SKM-1 treated with dmso at 0.1 percent for 144 hours (cell line): ENCODE results near the gene CCL20.
"Not testable (repeated sequence)": the region's sequence is repeated elsewhere in the genome, so short reads cannot be mapped to it uniquely, and the experiment has no call there.

Experiments used
- DNase-seq: peaks from one replicate; lab custom pipeline; 2025; ENCODE audit not compliant: unreplicated experiment; lab: John Stamatoyannopoulos, UW

CCL20 gene

GRCh38 chr2:227813562-227814353 lies at the start of gene CCL20:
TSS of gene CCL20 (plus strand) at chr2:227813842. CDS start at chr2:227813912, 70 bp downstream.
- DNase-seq: no peak

DNA sequence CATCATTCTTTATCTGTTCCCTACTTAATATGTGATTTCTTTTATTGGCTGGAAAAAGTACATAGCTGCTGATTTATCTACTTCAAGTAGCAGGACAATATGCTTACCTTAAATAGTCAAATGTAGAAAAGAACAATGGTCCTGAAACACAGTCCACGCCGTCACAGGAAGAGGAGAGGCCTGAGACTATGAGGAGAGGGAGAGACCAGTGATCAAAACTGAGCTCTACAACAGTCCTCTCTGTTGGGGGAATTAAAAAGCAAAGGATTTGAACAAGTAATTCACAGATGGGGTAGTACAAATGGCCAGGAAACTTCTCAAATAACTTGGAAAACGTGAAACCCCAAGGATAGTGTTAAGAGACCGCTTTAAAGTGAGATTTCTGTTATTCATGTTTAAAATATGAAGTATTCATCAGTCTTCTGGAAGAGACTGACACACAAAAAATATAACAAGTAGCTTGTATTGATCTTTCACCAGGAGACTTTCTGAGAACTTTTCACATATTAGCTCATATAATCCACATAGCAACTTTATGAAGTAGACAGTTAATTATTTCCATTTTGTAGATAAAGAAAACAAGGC lies 47.8 kb upstream of the CCL20 start:
- DNase-seq: no peak

- DNase-seq: peak; percentile 50
Observed at GRCh38 chr2:227766373-227766883, 47.2 kb upstream of the CCL20 start.

DNA sequence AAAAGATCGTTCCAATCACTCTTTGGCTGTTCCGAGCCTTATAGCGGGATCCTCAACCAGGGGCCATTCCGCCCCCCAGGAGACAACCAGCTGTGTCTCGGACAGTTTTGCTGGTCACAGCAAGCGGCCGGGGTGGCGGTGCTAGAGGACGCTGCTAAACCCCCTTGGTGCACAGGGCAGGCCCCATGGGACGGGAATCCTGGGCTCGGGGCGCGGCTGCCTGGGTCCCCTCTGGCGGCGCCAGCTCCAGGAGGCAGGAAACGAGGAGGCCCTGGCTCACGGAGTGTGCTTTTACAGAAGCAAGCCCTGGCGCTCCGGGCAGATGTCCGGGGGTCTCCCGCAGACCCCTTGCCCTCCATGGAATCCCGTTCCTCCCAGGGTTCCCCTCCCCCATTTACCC lies 45.8 kb upstream of the CCL20 start:
- no peak for DNase-seq

- DNase-seq: no peak
Observed at GRCh38 chr2:227772197-227772661, 41.4 kb upstream of the CCL20 start.

DNA sequence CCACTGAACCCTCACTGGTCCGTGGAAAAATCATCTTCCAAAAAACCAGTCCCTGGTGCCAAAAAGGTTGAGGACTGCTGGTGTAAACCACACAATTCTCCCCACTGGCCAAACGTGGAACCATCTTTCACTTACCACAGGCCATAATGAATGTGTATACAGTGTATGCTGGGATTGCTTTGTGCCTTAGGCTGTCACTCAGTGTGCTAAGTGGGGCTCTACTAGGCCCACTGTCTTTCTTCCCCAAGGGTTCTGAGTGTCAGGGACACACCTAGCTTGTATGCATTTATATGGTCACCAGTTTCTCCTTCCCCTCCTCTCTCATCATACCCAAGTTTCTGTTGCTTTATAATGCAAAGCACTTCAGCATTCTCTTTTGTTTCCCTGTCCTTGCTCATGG lies 40.7 kb upstream of the CCL20 start:
- DNase-seq: no peak

GRCh38 chr2:227774011-227774624 lies 39.5 kb upstream of the CCL20 start:
- DNase-seq: peak; percentile 33

GRCh38 chr2:227774895-227775842 lies 38.5 kb upstream of the CCL20 start:
- DNase-seq: no peak

DNA sequence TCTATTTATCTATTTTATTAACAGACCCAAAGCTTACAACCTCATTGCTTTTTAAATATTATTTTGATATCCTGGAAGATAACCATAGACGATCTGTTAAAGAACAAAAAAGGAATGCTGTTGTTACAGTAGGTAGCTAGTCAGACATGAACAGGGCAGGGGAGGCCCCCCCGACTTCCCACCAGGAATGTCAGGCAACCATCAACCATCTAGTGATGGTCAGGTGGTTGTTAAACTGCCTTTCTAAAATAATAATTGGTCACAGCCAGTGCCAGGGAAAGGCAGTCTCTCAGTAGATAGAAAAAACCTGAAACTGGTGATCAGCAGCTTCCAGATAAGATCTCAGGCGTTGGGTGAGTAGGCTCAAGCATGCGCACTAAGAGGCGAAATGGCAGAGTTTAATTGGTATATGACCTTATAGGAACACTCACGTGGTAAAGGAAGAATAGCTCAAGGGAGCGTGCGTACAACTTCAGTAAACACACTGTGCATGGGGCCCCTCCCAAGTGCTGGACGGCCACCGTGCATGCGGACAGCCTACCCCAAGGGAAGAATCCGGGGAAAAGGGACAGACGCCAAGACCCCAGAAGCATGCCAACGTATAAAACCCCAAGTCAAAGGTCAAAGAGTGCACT lies 32.5 kb upstream of the CCL20 start:
- no peak for DNase-seq

GRCh38 chr2:227781841-227782240 lies 31.8 kb upstream of the CCL20 start:
- no peak for DNase-seq

GRCh38 chr2:227782804-227783203 lies 30.8 kb upstream of the CCL20 start:
- DNase-seq: no peak

DNA sequence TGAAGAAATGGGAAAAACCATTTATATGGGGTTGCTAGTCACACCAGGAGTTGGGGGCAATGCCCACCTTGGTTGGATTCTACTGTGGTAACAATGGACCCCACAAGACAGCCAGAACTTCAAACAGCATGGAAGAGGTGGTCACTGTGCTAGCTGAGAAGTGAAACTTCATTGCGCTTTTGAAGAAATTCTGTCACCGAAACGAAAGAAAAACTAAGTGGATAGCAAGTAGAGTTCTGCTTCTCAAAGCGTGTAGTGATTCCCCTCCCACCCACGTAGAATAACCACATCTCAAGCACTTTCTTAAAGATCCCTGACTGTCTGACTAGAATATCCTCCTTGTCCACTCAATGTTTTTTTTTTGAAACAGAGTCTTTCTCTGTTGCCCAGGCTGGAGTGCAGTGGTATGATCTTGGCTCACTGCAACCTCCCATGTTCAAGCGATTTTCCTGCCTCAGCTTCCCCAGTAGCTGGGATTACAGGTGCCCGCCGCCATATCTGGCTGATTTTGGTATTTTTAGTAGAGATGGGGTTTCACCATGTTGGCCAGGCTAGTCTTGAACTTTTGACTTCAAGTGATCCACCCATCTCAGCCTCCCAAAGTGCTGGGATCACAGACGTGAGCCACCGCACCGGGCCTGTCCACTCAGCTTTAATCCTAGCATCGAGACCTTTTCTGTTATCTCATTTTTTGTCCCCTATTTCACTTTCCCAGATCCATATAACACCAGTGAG lies 30.1 kb upstream of the CCL20 start:
- peak; percentile 29 for DNase-seq

DNA sequence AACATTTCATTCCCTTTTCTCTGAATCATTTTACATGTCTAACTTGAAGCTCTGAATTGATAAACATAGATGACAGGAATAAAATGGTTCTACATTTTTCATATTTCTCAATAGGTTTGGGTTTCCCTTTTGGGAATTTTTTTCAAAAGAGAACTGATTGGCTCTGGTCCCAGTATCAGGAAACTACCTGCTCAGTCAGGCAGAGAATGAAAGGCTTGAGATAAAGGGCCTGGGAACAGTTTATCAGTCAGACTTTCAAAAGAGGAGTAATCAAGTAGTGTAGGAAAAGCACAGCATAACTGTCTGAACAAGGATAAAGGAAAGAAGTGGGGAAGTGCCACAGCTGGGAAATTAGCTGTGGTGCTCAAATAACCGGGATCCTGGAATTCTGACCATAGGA lies 28.3 kb upstream of the CCL20 start:
- no peak for DNase-seq

GRCh38 chr2:227788561-227789018 lies 25.1 kb upstream of the CCL20 start:
- no peak for DNase-seq

DNA sequence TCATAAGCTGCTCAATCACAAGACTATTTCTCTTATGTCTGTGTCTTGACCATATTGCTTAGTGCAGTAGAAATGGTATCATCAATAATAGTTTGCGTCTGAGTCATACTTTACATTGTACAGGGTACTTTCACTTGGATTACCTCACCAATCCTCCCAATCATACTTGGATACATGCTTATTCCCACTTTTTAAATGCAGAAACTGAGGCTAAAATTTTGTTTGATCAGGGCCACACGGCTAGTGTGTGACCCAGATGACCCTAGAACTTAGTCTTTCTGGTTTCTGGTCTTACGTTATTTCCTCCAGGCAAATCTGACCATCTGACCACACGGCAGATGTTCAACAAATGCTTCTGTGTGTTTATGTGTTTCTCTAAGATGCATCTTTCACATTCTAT lies 23.8 kb upstream of the CCL20 start:
- DNase-seq: no peak

DNA sequence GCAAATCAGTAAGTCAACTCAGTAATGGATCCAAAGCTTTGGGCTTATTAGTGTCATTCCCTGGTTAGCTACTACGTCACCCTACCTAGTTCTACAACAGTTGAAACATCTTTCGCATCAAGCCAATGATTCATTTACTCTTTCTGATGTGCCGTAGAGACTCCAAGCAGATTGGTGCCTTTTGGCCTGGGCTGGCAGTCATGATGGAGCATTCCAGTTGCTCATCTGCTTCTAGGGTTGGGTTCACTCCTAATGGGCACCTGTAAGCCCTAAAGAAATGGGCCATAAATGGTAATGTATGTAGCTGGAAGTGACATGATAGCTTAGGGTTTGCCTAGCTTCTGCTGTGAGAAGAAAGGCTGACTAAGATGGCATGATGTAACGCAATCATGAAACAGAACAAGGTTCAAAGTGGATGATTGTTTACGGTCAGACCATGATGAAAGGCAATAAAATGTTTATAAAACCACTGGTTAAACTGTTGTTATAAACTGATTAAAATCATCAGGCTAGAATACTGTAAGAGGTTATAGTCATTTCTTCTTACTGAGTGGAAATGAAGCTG lies 20.4 kb upstream of the CCL20 start:
- DNase-seq: no peak

DNA sequence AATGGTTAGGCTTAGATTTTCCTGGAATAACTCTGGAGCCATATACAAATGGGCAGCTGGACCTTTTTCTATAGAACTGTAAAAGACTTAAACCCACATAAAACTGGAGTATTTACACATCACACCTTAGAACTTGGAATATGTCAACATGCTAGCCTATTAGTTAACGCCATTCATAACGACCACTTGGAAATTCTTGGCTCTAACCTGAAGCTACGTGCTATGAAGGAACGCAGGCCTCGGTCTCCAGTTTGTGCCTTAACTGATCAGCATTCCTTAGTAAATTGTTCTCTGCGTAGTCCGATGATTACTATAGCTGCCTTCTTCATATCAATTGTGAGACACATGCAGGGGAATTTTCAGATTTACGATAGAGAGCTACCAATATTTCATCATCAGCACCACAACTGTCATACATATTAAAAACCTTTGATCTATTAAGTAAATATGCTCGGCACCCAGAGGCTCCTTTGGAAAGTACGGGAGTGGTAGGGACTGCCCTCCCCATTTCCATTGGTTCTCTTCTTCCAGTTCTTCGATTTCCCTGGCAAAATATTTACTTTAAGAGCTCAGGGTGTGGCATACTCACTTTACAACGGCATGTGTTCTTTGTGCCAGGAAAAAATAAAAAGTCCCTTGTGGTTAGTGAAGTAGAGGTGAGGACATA lies 17.5 kb upstream of the CCL20 start:
- DNase-seq: no peak

DNA sequence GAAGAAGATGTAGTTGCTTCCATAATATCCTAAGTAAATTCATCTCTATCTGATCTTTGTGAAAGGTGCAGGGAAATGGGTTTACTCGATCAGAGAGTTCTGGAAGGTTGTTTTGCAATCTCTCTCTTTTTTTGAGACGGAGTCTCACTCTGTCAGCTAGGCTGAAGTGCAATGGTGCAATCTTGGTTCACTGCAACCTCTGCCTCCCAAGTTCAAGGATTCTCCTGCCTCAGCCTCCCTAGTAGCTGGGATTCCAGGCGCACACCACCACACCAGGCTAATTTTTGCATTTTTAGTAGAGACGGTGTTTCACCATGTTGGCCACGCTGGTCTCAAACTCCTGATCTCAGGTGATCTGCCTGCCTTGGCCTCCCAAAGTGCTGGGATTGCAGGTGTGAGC lies 16.9 kb upstream of the CCL20 start:
- DNase-seq: not testable (repeated sequence)

- no peak for DNase-seq
Observed at GRCh38 chr2:227799202-227799601, 14.4 kb upstream of the CCL20 start.
